NCI-H146 treated with DMSO at 0.1 percent for 48 hours (cell line): ENCODE measurements around the gene CAD.
"Not testable (repeated sequence)": the region's sequence is repeated elsewhere in the genome, so short reads cannot be mapped to it uniquely, and the experiment has no call there.

Experiments used
- DNase-seq: peaks from one replicate; lab custom pipeline; 2025; ENCODE audit not compliant: unreplicated experiment; lab: John Stamatoyannopoulos, UW

CAD gene

GRCh38 chr2:27198068-27198467 lies 19.1 kb upstream of the CAD start:
- not testable (repeated sequence) for DNase-seq

- DNase-seq = no peak
These were observed 18.5 kb upstream of the CAD start for GRCh38 chr2:27198627-27199026.

- DNase-seq = no peak
These were observed 17.9 kb upstream of the CAD start for GRCh38 chr2:27199241-27199640.

GRCh38 chr2:27201675-27202074 lies 15.5 kb upstream of the CAD start:
- no peak for DNase-seq

GRCh38 chr2:27202854-27203253 lies 14.3 kb upstream of the CAD start:
- DNase-seq = no peak

GRCh38 chr2:27203741-27204140 lies 13.4 kb upstream of the CAD start:
- DNase-seq = no peak

- no peak for DNase-seq
These were observed 12.6 kb upstream of the CAD start for GRCh38 chr2:27204566-27204965.

GRCh38 chr2:27205206-27205605 lies 12.0 kb upstream of the CAD start:
- no peak for DNase-seq

- no peak for DNase-seq
These were observed 10.8 kb upstream of the CAD start for GRCh38 chr2:27206346-27206745.

GRCh38 chr2:27208486-27209050 lies 8.6 kb upstream of the CAD start:
- DNase-seq = no peak

GRCh38 chr2:27209621-27210401 lies 7.4 kb upstream of the CAD start:
- no peak for DNase-seq

- DNase-seq = peak; percentile 70
These were observed 5.8 kb upstream of the CAD start for GRCh38 chr2:27211241-27211942.

GRCh38 chr2:27211943-27212625 lies 5.1 kb upstream of the CAD start, which contains the start of the genes ATRAID and SLC5A6:
Gene ATRAID, plus strand, starts transcription at chr2:27212041. Its CDS starts 328 bp downstream, at chr2:27212369.
Gene SLC5A6, minus strand, starts transcription at chr2:27212268. Its CDS starts 4,618 bp downstream, at chr2:27207650.
- DNase-seq = peak; percentile 77

GRCh38 chr2:27212626-27213471 lies 4.3 kb upstream of the CAD start:
- peak; percentile 38 for DNase-seq

- no peak for DNase-seq
These were observed 2.2 kb upstream of the CAD start for GRCh38 chr2:27214941-27215340.

- no peak for DNase-seq
These were observed 592 bp upstream of the CAD start for GRCh38 chr2:27216416-27217137.

GRCh38 chr2:27218614-27219013 lies 1.4 kb downstream of the CAD start:
- no peak for DNase-seq

GRCh38 chr2:27219091-27219490 lies 1.9 kb downstream of the CAD start:
- no peak for DNase-seq

- no peak for DNase-seq
These were observed 2.9 kb downstream of the CAD start for GRCh38 chr2:27220091-27220490.

GRCh38 chr2:27221166-27221565 lies 4.0 kb downstream of the CAD start:
- DNase-seq = no peak
